GM04504 (cell line): Measurements from ENCODE around the gene EMILIN3.
"Not testable (repeated sequence)": the region's sequence is repeated elsewhere in the genome, so short reads cannot be mapped to it uniquely, and the experiment has no call there.

ENCODE experiments used
- DNase-seq: peaks from one replicate; pipeline ENCODE4 v3.0.0-alpha.2; 2012; ENCODE audit warnings: low read depth

Gene EMILIN3

DNA sequence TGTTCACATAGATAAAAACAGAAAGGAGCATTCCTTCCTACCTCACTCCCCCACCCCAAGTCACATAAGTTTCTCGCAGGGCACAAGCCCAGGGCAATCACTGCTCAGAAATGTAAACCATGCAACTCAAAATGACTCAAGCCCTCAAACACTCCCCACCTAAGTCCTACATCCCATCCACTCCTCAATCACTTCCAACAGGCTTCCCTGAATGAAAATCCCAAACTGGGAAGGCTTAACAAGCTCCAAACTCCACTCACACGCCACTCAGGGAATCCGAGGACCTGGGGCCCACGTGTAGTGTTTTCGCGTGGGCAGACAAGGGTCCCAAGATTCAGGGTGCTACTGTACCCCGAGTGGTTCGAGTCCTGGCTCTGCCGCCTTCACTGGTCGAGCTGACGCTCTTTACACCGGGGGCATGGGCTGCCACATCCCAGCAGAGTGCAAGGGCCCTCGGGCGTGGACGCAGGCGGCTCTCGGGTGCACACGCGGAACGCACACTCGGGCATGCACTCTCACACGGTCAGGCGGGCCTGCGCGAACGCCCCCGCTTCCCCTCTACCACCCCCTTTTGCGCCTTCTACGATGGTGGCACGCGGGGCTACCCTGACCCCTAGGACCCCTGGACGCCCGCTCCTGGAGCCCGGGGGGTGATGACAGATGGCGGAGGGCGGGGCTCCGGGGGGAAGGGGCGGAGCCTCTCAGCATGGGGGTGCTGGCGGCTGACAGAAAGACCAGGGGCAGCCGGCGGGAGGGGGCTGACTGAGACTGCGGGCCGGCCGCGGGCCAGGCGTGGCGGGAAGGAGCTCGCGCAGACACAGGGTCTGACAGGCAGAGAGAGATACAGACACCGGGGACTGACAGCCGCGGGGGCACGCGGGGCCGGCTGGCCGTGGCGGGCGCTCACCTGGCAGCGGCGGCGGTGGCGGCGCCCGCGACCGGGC lies 49.7 kb downstream of the EMILIN3 start:
- no peak for DNase-seq

DNA sequence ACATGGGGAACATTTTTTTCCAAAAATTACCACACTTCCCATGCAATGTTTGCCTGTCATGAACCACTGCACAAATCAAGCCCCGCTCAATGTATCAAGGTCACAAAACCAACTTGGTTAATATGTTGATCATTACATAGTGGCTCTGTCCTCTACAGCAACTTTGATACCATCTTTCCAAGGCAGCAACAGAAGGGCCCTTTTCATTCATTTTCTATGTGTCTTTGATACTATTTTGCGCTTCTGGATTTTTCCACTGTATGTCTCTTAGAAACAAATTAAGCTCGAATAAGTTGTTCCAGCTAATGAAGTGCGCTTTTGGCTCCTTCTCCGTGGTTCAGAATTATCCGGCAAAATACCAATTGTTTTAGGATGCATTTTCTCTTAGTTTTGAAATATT lies 50.6 kb downstream of the EMILIN3 start:
- no peak for DNase-seq

DNA sequence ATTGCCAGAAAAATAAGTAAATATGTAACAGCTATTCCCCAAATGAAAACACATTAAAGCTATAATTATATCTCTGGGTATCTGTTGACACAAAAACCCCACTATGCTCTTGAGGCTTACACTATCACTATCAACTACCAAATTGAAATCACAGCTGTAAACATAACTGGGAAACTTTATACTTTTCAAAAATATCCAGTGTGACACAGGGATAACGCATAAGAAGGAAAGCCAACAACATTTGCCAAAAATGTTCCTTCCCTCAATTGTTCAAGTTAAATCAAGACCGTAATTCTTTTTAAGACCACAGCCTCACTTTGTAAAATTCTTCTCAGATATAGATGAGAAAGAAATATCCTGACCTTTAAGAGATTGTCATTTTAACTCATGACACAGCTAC lies 52.2 kb downstream of the EMILIN3 start:
- DNase-seq, result no peak

DNA sequence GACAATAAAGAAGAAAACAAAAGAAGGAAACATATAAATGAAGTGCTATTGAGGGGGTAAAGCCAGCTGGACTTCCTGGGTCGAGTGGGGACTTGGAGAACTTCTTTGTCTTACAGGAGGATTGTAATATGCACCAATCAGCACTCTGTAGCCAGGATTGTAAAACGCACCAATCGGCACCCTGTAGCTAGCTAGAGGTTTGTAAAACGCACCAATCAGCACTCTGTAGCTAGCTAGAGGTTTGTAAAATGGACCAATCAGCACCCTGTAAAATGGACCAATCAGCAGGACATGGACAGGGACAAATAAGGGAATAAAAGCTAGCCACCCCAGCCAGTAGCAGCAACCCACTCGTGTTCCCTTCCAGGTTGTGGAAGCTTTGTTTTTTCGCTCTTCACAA lies 54.6 kb downstream of the EMILIN3 start:
- not testable (repeated sequence) for DNase-seq
